NCI-H1092 treated with DMSO at 0.1 percent for 48 hours (cell line): Measurements from ENCODE around the gene RAB5A.
"Not testable (repeated sequence)": the region's sequence is repeated elsewhere in the genome, so short reads cannot be mapped to it uniquely, and the experiment has no call there.

ENCODE experiments used
- DNase-seq: peaks from one replicate; lab custom pipeline; 2025; lab: John Stamatoyannopoulos, UW

The RAB5A gene

DNA sequence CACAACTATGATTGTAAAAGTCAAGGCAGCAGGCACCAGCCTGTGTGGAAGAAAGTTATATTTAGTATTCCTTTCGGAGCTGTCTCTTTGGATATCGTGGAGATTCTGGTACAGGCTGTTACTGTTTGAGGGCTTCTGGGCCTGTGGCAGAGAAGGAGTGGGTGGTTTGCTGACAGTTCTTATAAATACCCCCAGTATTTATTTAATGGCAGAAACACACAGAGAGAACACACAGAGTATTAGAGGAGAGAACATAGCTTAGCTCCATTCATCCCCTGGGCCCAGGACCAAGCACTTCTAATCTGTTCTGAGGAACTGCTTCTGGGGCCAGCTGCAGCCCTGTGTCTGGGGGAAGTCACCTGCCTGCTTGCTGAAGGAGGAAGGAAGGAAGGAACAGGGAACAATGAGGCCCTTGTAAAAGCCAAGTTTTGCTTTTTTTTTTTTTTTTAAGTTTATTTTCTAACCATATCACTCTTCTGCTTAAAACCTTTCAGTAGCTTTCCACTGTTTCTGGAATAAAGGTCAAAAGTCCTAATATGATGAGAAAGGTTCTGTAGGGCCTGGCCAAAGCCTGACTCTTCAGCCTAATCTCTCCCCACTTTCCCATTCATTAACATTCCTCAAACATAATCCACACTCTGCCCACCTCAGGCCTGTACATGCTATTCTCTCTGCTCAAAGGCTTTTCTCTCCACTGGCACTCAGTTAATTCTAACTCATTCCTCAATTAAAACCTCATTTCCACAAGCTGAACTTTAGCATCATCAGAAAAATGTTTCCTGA, 76.9 kb downstream of the RAB5A start:
- DNase-seq = no peak

DNA sequence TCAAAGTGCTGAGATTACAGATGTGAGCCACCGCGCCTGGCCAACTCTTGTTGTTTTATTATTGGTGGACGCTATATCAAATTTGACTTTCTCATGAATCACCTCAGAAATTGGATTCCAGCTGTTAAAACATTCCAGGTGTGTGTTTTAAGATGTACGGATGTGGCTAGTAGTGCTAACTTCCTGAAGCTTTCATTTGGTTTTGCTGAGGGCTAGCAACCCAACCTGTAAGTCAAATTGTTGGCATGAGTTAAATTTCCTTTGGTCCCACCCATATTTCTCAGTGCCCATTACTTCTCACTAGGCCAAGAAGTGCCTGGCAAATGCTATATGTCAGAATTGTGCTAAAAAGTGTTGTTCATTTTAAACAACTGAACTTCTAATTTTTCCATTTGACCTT, 80.2 kb downstream of the RAB5A start:
- DNase-seq = no peak

DNA sequence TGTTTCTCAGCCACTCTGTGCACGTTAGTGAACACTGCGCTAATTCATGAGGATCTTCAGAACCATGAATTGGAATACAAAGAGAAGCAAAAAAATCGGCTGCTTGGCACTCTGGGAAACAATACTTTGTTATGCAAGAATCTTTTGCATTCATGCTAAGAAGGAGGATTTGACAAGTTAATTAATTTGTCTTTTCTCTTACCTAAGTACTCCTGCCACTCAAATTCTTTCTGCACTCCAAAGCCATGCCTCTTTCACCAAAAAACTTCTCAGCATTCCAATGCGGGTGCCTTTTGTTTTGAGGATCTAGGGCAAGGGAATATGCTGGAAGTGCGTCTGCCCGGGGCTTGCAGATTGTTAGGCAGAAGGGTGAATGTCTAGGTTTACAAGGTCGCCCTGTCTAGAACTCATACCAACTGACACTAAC, 82.0 kb downstream of the RAB5A start:
- DNase-seq = no peak

DNA sequence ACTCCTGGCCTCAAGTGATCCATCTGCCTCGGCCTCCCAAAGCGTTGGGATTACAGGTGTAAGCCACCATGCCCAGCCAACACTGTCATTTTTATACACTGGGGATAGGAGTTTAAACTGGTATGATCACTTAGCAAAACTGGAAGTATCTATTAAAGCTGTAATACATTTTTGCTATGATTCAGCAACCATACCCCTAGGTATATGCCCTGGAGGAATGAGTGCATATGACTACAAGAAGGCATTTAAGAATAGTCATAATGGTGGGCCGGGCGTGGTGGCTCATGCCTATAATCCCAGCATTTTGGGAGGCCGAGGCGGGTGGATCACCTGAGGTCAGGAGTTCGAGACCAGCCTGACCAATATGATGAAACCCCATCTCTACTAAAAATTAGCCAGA, 85.0 kb downstream of the RAB5A start:
- DNase-seq = not testable (repeated sequence)
